HG02759 (cell line): ENCODE data around the gene TRMT10B.
"Not testable (repeated sequence)": the region's sequence is repeated elsewhere in the genome, so short reads cannot be mapped to it uniquely, and the experiment has no call there.

Source experiments
- ATAC-seq: cut with Tn5 transposase; IDR thresholded peaks from one replicate; pipeline ENCODE4 v1.9.1; 2021; ENCODE audit warnings: mild to moderate bottlenecking, moderate library complexity; ENCODE audit not compliant: unreplicated experiment

Gene TRMT10B

GRCh38 chr9:37751186-37751585 lies 2.4 kb upstream of the TRMT10B start:
- ATAC-seq: no peak

DNA sequence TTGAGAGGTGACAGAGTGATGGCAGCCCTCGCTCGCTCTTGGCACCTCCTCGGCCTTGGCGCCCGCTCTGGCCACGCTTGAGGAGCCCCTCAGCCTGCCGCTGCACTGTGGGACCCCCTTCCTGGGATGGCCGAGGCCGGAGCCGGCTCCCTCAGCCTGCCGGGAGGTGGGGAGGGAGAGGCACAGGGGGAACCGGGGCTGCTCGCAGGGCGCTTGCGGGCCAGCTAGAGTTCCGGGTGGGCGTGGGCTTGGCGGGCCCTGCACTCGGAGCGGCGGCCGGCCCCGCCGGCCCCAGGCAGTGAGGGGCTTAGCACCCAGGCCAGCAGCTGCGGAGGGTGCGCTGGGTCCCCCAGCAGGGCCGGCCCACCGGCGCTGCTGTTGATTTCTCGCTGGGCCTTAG lies 1.9 kb upstream of the TRMT10B start:
- not testable (repeated sequence) for ATAC-seq

- not testable (repeated sequence) for ATAC-seq
Measured at GRCh38 chr9:37752112-37752511, 1.5 kb upstream of the TRMT10B start.

DNA sequence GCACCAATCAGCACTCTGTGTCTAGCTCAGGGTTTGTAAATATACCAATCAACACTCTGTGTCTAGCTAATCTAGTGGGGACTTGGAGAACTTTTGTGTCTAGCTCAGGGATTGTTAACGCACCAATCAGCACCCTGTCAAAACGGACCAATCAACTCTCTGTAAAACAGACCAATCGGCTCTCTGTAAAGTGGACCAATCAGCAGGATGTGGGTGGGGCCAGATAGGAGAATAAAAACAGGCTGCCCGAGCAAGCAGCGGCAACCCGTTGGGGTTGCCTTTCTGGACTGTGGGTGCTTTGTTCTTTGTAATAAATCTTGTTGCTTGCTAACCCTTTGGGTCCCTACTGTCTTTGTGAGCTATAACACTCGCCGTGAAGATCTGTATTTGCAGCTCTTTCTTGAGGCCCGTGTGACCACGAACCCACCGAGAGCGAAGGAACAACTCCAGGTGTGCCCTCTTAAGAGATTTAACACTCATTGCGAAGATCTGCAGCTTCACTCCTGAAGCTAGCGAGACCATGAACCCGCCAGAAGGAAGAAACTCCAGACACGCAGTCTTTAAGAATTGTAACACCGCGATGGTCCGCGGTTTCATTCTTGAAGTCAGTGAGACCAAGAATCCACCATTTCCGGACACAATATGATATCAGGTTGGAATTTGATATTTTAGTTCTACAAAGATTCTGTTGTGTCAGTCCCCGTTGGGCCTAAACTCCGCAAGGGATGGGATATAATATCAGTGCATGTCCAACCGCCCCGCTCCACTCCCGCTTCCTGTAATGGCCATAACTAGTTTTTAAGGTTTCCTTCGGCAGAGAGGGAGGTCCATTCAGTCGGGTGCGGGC lies 740 bp upstream of the TRMT10B start:
- no peak for ATAC-seq

- ATAC-seq: no peak
Measured at GRCh38 chr9:37758747-37759146, 5.1 kb downstream of the TRMT10B start.

DNA sequence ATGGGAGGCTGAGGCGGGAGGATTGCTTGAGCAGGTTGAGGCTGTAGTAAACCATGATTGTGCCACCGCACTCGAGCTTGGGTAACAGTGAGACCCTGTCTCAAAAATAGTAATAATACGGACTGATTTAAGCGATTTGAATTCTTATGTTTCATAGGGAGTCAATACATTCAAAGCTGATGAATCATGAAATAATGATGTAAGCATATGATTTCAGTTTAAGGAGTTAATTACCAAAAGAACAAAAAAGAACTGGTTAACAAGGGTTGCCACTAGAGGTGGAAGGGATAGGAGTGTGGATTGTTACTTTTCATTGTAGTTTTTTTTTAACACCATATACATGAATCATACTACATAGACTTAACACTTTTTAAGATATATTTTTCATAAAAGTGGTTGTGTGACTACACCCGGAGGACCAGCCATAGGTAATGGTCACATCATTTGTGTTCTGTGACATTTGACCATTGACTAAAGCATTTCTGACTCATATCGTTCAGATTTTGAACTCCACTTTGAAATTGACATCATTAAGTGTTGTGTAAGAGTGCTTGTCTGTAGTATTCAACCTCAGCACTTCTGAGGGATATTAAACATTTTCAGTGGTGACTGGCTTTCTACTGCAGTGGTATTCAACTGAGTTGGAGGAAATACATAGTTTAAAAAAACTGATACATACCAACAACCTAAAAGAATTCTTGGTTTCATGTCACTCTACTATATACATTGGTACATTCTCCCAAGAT lies 7.0 kb downstream of the TRMT10B start:
- no peak for ATAC-seq

DNA sequence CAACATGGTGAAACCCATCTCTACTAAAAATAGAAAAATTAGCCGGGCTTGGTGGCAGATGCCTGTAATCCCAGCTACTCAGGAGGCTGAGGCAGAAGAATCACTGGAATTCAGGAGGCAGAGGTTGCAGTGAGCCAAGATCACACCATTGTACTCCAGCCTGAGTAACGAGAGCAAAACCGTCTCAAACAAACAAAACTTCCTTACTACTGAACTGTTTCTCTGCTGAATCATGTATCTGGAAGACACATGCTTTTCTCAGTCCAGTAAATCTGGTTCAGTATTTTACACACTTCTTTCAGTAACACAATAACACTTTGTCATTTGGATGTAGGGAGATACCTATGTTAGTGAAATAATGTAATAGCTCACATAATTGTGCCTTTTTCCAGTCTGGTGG lies 7.9 kb downstream of the TRMT10B start:
- ATAC-seq: no peak

GRCh38 chr9:37765263-37765662 lies 11.7 kb downstream of the TRMT10B start:
- ATAC-seq: not testable (repeated sequence)

- no peak for ATAC-seq
Measured at GRCh38 chr9:37769306-37769705, 15.7 kb downstream of the TRMT10B start.

- no peak for ATAC-seq
Measured at GRCh38 chr9:37769995-37770394, 16.4 kb downstream of the TRMT10B start.

DNA sequence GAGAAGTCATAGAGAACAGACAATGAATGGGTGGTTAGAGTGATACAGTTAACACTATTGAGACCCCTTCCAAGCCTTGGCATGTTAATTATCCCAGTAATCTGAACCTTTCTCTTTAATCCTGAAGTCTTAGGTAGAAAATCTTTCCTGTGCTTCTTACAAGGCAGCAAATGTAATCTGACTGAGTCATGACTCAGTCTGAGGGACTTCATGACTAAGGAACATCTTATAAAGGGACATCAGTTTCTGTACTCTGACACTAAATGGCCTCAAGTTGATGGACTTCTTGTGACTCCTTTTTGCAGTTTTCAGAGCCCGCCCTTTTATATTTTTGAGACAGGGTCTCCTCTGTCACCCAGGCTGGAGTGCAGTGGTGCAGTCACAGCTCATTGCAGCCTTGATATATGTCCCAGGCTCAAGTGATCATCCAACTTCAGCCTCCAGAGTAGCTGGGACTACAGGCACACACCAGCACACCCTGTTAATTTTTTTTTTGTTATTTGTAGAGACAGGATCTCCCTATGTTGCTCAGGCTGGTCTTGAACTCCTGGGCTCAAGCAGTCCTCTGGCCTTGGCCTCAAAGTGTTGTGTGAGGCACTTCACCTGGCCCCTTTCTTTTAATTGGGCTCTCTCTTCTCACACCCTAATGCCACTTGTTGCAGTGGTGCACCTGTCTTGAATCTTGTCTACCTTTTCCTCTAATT lies 21.8 kb downstream of the TRMT10B start:
- no peak for ATAC-seq

DNA sequence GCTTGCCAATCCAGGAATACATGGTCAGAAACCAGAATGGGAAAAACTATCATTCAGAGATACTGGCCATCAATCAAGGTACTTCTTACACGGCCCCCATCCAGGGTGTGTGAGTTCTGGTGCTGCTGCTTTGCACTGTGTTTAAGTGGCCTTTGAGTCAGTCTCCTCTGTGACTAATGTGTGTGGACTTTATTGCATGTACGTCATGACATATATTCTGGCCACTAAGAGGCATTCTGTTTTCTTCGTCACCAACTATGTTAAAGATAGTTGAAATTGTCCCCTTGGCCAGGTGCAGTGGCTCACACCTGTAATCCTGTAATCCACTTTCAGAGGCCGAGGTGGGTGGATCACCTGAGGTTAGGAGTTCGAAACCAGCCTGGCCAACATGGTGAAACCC lies 22.7 kb downstream of the TRMT10B start:
- no peak for ATAC-seq

DNA sequence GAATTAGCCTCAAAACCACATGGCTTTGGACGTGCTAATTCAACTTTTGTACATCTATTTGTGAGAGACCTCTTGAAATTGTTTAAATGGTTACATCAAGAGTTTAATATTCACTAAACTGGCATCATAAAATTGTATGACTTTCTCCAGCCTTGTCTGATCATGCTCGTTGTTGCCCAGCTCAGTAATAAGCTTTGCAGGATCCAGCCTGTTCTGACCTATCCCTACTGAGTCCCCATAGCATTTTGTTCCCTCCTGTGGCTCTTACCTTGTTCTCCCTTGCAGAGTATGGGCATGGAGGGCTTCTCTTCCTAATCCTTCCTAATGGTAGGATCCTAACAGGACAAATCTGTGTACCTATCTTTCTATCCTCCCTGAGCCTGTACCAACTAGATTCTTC lies 24.9 kb downstream of the TRMT10B start:
- no peak for ATAC-seq

DNA sequence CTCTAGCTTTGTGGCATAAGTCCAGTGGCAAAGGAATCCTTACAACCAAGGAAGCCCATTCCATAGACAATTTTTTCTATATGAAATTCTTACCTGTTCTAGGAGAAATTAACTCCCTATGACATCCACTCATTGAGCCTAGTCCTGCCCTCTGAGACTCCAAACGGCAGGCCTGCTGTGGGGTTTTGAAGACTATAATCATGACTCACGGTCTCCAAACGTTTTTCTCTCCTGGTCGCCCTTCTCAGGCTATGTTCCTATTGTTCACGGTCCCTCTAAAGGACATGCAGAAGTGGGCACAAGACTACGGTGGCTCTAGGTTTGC lies 30.6 kb downstream of the TRMT10B start:
- no peak for ATAC-seq

GRCh38 chr9:37784616-37785483 lies 31.2 kb downstream of the TRMT10B start, which contains the start of gene EXOSC3:
EXOSC3 (minus strand) TSS chr9:37785064; CDS start chr9:37785044, 20 bp downstream.
- ATAC-seq: peak; percentile 96

DNA sequence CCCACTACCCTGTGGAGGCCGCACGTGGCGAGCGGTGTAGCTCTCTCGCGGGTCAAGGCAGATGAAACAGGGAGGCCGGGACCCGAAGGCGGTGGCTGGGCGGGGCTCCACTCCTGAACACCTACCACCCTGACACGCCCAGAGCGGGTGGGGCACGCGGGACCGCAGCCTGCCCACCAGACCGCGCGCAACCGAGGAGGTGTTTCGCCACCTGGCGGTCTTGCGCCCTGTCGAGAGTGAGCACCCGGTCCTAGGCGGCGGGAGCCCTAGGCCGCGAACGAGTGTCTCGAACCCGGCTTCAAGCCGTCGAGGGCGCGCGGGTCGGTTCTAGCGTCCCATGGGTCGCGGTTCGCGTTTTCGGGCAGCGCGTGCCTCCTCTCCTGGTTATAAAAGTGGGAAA lies 33.5 kb downstream of the TRMT10B start:
- ATAC-seq: no peak

DNA sequence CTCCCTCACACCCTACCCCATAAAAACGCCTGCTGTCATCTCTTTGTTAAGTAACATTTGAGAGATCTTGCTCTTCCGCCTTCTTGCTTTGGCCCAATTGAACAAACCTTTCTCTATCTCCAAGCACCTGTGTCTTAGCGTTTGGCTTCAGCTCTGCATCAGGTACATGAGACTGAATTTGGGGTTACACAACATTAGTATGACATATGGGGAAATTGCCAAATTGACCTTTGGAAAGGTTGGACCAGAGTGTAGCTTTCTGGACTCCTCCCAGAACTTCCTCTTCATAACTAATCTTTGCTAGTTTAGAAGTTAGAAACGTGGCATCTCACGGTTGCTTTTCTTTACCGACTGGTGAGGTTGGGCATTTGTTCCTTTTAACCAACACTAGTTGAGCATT lies 34.7 kb downstream of the TRMT10B start:
- no peak for ATAC-seq

DNA sequence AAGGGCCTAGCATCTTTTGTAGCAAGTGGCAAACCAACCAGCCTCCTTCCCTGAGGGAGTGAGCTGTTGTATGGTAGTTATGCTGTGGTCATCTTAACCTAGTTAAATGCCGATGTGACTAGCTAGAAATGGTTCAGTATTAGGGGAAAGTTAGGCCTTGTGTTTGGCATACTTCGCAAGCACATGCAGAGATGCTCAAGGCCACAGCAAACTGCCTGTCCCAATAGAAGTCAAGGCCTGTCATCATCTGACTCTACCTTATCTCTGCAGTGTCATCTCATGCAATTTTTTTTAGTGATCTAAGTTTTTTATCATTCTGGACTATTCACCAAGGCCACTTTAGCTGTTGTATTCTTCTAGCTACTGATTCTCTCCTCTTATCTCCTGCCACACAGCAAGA lies 36.5 kb downstream of the TRMT10B start:
- ATAC-seq: no peak

GRCh38 chr9:37792122-37792521 lies 38.5 kb downstream of the TRMT10B start:
- ATAC-seq: no peak

DNA sequence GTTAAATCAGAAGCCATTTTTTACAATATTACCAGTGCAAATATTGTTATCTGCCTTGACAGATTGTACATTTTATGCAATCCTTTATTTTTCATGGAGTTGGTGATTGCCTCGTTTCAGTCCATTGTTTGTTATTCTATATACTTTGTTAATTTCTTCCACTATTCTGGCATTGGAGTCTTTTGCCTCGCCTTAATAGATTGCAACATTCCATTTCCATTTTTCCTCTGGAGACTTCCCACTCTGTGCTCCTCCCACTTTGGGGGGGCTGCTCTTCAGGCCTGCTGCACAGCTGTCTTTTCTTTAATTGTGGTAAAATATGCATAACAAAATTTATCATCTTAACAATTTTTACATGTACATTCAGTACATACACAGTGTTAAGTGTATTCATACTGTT lies 42.6 kb downstream of the TRMT10B start:
- ATAC-seq: no peak

- ATAC-seq: no peak
Measured at GRCh38 chr9:37798677-37799076, 45.1 kb downstream of the TRMT10B start.
